ENCODE measurements around the gene UGT1A3.

UGT1A3 gene

DNA sequence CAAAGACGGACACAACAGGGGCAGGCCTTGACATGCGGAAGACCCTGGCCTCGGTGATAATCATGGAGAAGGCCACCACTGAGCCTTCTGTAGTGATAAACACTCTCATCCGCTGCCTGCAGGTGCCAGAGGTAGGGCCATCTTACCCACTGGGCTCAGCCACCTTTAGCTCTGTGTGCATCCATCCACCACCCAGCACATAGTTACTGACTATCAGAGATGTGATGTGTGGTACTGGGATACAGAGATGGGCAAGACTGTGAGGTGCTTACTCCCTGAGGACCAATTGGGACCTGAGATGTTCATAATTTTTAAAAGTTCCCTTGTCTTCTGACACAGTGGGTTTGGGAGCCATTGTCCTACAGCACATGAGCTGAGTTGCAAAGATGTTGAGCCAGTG is 50.9 kb downstream of the UGT1A3 start:
- no peak for TF ChIP-seq CTCF (conservative IDR thresholded peaks at IDR 0.05; ENCODE audit: control insufficient read depth, insufficient read depth, low read depth, low read length)
- DNase-seq (ENCODE audit: low read depth) = no peak
- H3K4me3 ChIP-seq (ENCODE audit: control insufficient read depth, low read depth, low read length) = no peak overlapping the region

DNA sequence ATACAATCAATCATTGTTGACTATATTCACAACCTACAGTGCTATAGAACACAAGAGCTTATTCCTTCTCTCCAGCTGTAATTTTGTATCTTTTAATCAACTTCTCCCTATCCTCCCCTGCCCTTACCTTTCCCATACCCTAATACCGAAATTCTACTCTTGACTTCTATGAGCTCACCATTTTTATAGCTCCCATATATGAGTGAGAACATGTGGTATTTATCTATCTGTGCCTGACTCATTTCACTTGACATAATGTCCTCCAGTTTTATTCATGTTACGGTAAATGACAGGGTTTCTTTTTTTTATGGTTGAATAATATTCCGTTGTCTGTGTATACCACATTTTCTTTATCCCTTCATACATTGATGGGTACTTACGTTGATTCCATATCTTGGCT is 51.9 kb downstream of the UGT1A3 start:
- DNase-seq (ENCODE audit: low read depth) = no peak
- TF ChIP-seq CTCF (conservative IDR thresholded peaks at IDR 0.05; ENCODE audit: control insufficient read depth, insufficient read depth, low read depth, low read length) = no peak

GRCh38 chr2:233789554-233789953 is 60.7 kb downstream of the UGT1A3 start:
- DNase-seq (ENCODE audit: low read depth) = no peak
- TF ChIP-seq CTCF (conservative IDR thresholded peaks at IDR 0.05; ENCODE audit: control insufficient read depth, insufficient read depth, low read depth, low read length) = no peak
- no peak overlapping the region for H3K4me3 ChIP-seq (ENCODE audit: control insufficient read depth, low read depth, low read length)

More for the DNA sequence above, 51.9 kb downstream of the UGT1A3 start:
- H3K4me3 ChIP-seq (ENCODE audit: control insufficient read depth, low read depth, low read length) = no peak overlapping the region

GRCh38 chr2:233791151-233791882 is 62.5 kb downstream of the UGT1A3 start:
- TF ChIP-seq CTCF (conservative IDR thresholded peaks at IDR 0.05; ENCODE audit: control insufficient read depth, insufficient read depth, low read depth, low read length) = no peak
- DNase-seq (ENCODE audit: low read depth) = no peak
- no peak overlapping the region for H3K4me3 ChIP-seq (ENCODE audit: control insufficient read depth, low read depth, low read length)

DNA sequence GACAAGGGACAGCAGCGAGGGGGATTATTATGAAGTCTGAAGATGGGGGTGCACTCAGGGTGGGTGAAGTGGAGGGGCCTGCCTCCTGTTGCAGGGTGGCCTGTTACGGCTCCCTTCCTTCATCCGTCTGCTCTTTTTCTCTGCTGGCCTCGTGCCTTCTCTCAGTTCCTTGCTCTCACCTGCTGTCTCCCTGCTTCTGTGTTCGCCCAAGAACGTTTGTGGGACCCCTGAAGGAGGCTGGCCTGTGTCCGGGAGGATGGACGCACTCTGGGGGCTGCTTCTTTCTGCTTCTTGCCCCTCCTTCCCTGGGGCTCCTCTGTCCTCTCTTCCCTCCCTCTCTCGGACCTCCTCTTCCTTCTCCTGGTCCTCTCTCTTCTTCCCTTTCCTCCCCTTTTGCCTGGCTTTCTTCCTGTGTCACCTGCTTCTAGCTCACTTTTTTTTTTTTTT is 63.1 kb downstream of the UGT1A3 start:
- no peak overlapping the region for H3K4me3 ChIP-seq (ENCODE audit: control insufficient read depth, low read depth, low read length)
- no peak for DNase-seq (ENCODE audit: low read depth)
- TF ChIP-seq CTCF (conservative IDR thresholded peaks at IDR 0.05; ENCODE audit: control insufficient read depth, insufficient read depth, low read depth, low read length) = no peak

GRCh38 chr2:233792720-233793119 is 63.9 kb downstream of the UGT1A3 start:
- no peak overlapping the region for H3K4me3 ChIP-seq (ENCODE audit: control insufficient read depth, low read depth, low read length)
- no peak for TF ChIP-seq CTCF (conservative IDR thresholded peaks at IDR 0.05; ENCODE audit: control insufficient read depth, insufficient read depth, low read depth, low read length)

More at GRCh38 chr2:233792720-233793119, 63.9 kb downstream of the UGT1A3 start:
- no peak for DNase-seq (ENCODE audit: low read depth)

Data from fibroblast of mammary gland (primary cell).